ENCODE data around the gene CPSF7. TPM values are rescaled to one million over a fixed set of nuclear protein-coding genes. Genes with fewer than 3 reads are reported as not detected.
A peak's percentile ranks its signal among the peaks of the same experiment; 100 is the strongest.
"Not testable (repeated sequence)": the region's sequence is repeated elsewhere in the genome, so short reads cannot be mapped to it uniquely, and the experiment has no call there.

Gene CPSF7
- total RNA-seq, 1 experiment from 2014 or later = 123 TPM

GRCh38 chr11:61390161-61390560 lies 39.6 kb downstream of the CPSF7 start:
- H3K4me3 Mint-ChIP-seq (ENCODE audit: unreplicated experiment) = no peak overlapping the region
- Histone ChIP-seq H3K4me3 (ENCODE audit: low read depth, low read length) (no peak overlapping the region), H3K36me3 (ENCODE audit: control insufficient read depth, insufficient read depth, low read length) (peaks cover 4% of the 10 kb centered on the region), H3K9me3 (no peaks in the 10 kb centered on the region), H3K27me3 (replicated peaks; ENCODE audit: control insufficient read depth, insufficient read depth, low read length) (no peaks in the 10 kb centered on the region), H3K4me1 (peaks cover 2% of the 10 kb centered on the region; the same call in 1 of the 2 replicates)
- peaks cover 4% of the 10 kb centered on the region for H3K4me1 Mint-ChIP-seq (ENCODE audit: low read depth, unreplicated experiment)
- no peak for DNase-seq
- H3K27me3 Mint-ChIP-seq (ENCODE audit: insufficient read depth, unreplicated experiment) = no peaks in the 10 kb centered on the region
- intact Hi-C loops (cut with micrococcal nuclease; ENCODE audit: unreplicated experiment) = no loop called here
- H3K9me3 Mint-ChIP-seq (ENCODE audit: unreplicated experiment) = no peaks in the 10 kb centered on the region
- H3K36me3 Mint-ChIP-seq (ENCODE audit: insufficient read depth, unreplicated experiment) = peaks cover 20% of the 10 kb centered on the region
- H3K27ac Mint-ChIP-seq (ENCODE audit: unreplicated experiment) = no peak overlapping the region
- CTCF ChIA-PET = no interaction called here
- POLR2A ChIA-PET = interaction anchor here (0.6 kb wide), 2 partner anchors 14 to 317 kb away, joined by 3 read pairs; no protein-coding TSS in a partner anchor
- TF ChIP-seq CTCF (IDR thresholded peaks at IDR 0.05; ENCODE audit: insufficient read depth in 1 of 2, low read depth in 1 of 2, low read length in 1 of 2, severe bottlenecking in 1 of 2, unreplicated experiment in 1 of 2) = no peak
- no TSS peak for BruUV-seq (replicated peaks)

GRCh38 chr11:61384271-61385242 lies 45.2 kb downstream of the CPSF7 start:
- H3K27me3 Mint-ChIP-seq (ENCODE audit: insufficient read depth, unreplicated experiment) = no peaks in the 10 kb centered on the region
- no peaks in the 10 kb centered on the region for H3K27me3 ChIP-seq (replicated peaks; ENCODE audit: control insufficient read depth, insufficient read depth, low read length)
- H3K4me3 Mint-ChIP-seq (ENCODE audit: unreplicated experiment) = no peak overlapping the region
- H3K4me3 ChIP-seq (ENCODE audit: low read depth, low read length) = no peak overlapping the region
- BruUV-seq (replicated peaks) = no TSS peak
- no peaks in the 10 kb centered on the region for H3K36me3 Mint-ChIP-seq (ENCODE audit: insufficient read depth, unreplicated experiment)
- H3K36me3 ChIP-seq (ENCODE audit: control insufficient read depth, insufficient read depth, low read length) = no peaks in the 10 kb centered on the region
- POLR2A ChIA-PET = interaction anchor here (0.9 to 2.3 kb wide), 4 partner anchors 22 to 48 kb away, joined by 3 to 8 read pairs (median 6); partner anchors contain the start of genes CPSF7, CYB561A3, SDHAF2 and TMEM138
- CTCF ChIA-PET = interaction anchor here (0.6 to 6.1 kb wide), 10 partner anchors 9 to 183 kb away, joined by 3 to 175 read pairs (median 5); partner anchors contain the start of genes CYB561A3, DDB1, LRRC10B and TKFC
- H3K4me1 Mint-ChIP-seq (ENCODE audit: low read depth, unreplicated experiment) = peaks cover 5% of the 10 kb centered on the region
- no peak overlapping the region for H3K27ac Mint-ChIP-seq (ENCODE audit: unreplicated experiment)
- H3K4me1 ChIP-seq = peaks cover 3% of the 10 kb centered on the region; the same call in 1 of the 2 replicates
- intact Hi-C loops (cut with micrococcal nuclease; ENCODE audit: unreplicated experiment) = loop anchor here (1.0 kb wide), 3 partner anchors 22 to 130 kb away; partner anchors contain the start of gene TMEM138
- H3K9me3 ChIP-seq = no peaks in the 10 kb centered on the region
- peak in 1 of 2 experiments; percentile 44 for TF ChIP-seq CTCF (IDR thresholded peaks at IDR 0.05; ENCODE audit: insufficient read depth in 1 of 2, low read depth in 1 of 2, low read length in 1 of 2, severe bottlenecking in 1 of 2, unreplicated experiment in 1 of 2)
- H3K9me3 Mint-ChIP-seq (ENCODE audit: unreplicated experiment) = no peaks in the 10 kb centered on the region
- DNase-seq = peak in 1 of 2 experiments; percentile 47

GRCh38 chr11:61383859-61384258 lies 45.9 kb downstream of the CPSF7 start:
- intact Hi-C loops (cut with micrococcal nuclease; ENCODE audit: unreplicated experiment); H3K27me3 Mint-ChIP-seq (ENCODE audit: insufficient read depth, unreplicated experiment); DNase-seq; H3K27me3 ChIP-seq (replicated peaks; ENCODE audit: control insufficient read depth, insufficient read depth, low read length); H3K4me1 ChIP-seq; H3K9me3 Mint-ChIP-seq (ENCODE audit: unreplicated experiment); H3K4me3 ChIP-seq (ENCODE audit: low read depth, low read length); H3K36me3 Mint-ChIP-seq (ENCODE audit: insufficient read depth, unreplicated experiment); H3K27ac Mint-ChIP-seq (ENCODE audit: unreplicated experiment); H3K36me3 ChIP-seq (ENCODE audit: control insufficient read depth, insufficient read depth, low read length); H3K9me3 ChIP-seq; H3K4me1 Mint-ChIP-seq (ENCODE audit: low read depth, unreplicated experiment); BruUV-seq (replicated peaks); H3K4me3 Mint-ChIP-seq (ENCODE audit: unreplicated experiment): not testable (repeated sequence)
- ChIA-PET POLR2A (interaction anchor here (0.9 to 2.3 kb wide), 2 partner anchors 21 to 48 kb away, joined by 4 to 8 read pairs; partner anchors contain the start of genes CYB561A3 and TMEM138), CTCF (interaction anchor here (1.8 to 6.1 kb wide), 3 partner anchors 9 to 48 kb away, joined by 6 to 175 read pairs (median 38); partner anchors contain the start of genes CYB561A3, DDB1, TKFC and TMEM138)

Measured in Caco-2 (cell line).